K562 (cell line): Measurements from ENCODE around the gene MTF1. TPM values are rescaled to one million over a fixed set of nuclear protein-coding genes. Genes with fewer than 3 reads are reported as not detected.

Experiments used
- BRD4 ChIP-seq: fragments of 200-600 bp; sonication (generic); IDR thresholded peaks from 2 replicates; pipeline ENCODE4 v1.6.1; 2017; ENCODE audit warnings: inconsistent platforms
- CREM ChIP-seq: IDR thresholded peaks from 2 replicates; pipeline ENCODE4 v1.6.1; 2014; ENCODE audit warnings: antibody characterized with exemption, low read depth
- DNMT1 ChIP-seq: fragments of 450-650 bp; IDR thresholded peaks from 2 replicates; pipeline ENCODE4 v1.6.1; 2016; ENCODE audit warnings: antibody characterized with exemption, mild to moderate bottlenecking
- EP400 ChIP-seq: fragments of 450-650 bp; IDR thresholded peaks from 2 replicates; pipeline ENCODE4 v1.6.1; 2017; ENCODE audit warnings: antibody characterized with exemption, mild to moderate bottlenecking, moderate library complexity
- FOXM1 ChIP-seq, 2 experiments: fragments of 450-650 bp in 1 of 2; sonication (generic) in 1 of 2; formaldehyde crosslinking in 1 of 2; IDR thresholded peaks; 2 replicates each; pipeline versions ENCODE4 v1.6.1 to v1.9.0; 2017 to 2022; ENCODE audit warnings: low read depth in 2 of 2, mild to moderate bottlenecking in 2 of 2, missing genetic modification reagents in 1 of 2, moderate library complexity in 1 of 2
- HOXB6 ChIP-seq: fragments of 250-450 bp; sonication (Bioruptor Pico); IDR thresholded peaks from 2 replicates; pipeline ENCODE4 v1.5.1; 2022; ENCODE audit warnings: mild to moderate bottlenecking, borderline replicate concordance
- ILF3 ChIP-seq: fragments of 450-650 bp; IDR thresholded peaks from 2 replicates; pipeline ENCODE4 v1.6.1; 2018; ENCODE audit warnings: antibody characterized with exemption, mild to moderate bottlenecking, moderate library complexity, borderline replicate concordance
- PHF21A ChIP-seq: fragments of 450-650 bp; IDR thresholded peaks from 2 replicates; pipeline ENCODE4 v1.6.1; 2017; ENCODE audit warnings: low read depth, borderline replicate concordance
- POLR2AphosphoS2 ChIP-seq: IDR thresholded peaks from 2 replicates; pipeline ENCODE4 v1.6.1; 2012; ENCODE audit warnings: low read length, improper control_type of control experiment
- POLR2G ChIP-seq: fragments of 200-400 bp; formaldehyde crosslinking; IDR thresholded peaks from 2 replicates; pipeline ENCODE4 v1.6.1; 2017; ENCODE audit warnings: low read depth, mild to moderate bottlenecking, antibody characterized with exemption, low read length, moderate library complexity
- RBBP5 ChIP-seq: fragments of 200-600 bp; sonication (generic); IDR thresholded peaks from 2 replicates; pipeline ENCODE4 v1.6.1; 2012; ENCODE audit warnings: borderline replicate concordance, mild to moderate bottlenecking, low read length, control low read depth, inconsistent platforms; ENCODE audit not compliant: insufficient read depth, poor library complexity, severe bottlenecking
- SNRNP70 ChIP-seq: fragments of 200-400 bp; formaldehyde crosslinking; optimal IDR thresholded peaks from 2 replicates; pipeline ENCODE3; 2017; ENCODE audit warnings: low read depth, low read length
- ZC3H11A ChIP-seq: IDR thresholded peaks from 2 replicates; pipeline ENCODE4 v1.6.1; 2012; ENCODE audit warnings: low read depth, low read length, improper control_type of control experiment
- polyA plus RNA-seq, 8 experiments: library from polyadenylated mRNA; depleted of rRNA in 4 of 8; stranded (reverse) in 5 of 8; unstranded in 3 of 8; fragments of >200 nt; fragmentation: Nextera tagmentation in 2 of 8; fragmentation: Illumina TruSeq in 1 of 8; extraction: Ambion mirVana in 2 of 8; extraction: Trizol in 1 of 8; gene quantifications; 2 replicates each; pipeline versions ENCODE4 v1.2.1 to v1.2.3, GENCODE V29; 2011 to 2014; ENCODE audit warnings: inconsistent platforms in 1 of 8, missing spikeins in 1 of 8
- total RNA-seq, 7 experiments: library from RNA; depleted of rRNA in 6 of 7; stranded (reverse); fragments of >200 nt in 6 of 7; fragmentation: Illumina TruSeq in 2 of 7; extraction: Trizol in 2 of 7; gene quantifications; 2 replicates each; pipeline versions ENCODE4 v1.2.1 to v1.2.3, GENCODE V29; 2011 to 2021; ENCODE audit warnings: low replicate concordance in 1 of 7
- TF ChIP-seq, protein P1 (sequence below): sonication (generic); formaldehyde crosslinking; IDR thresholded peaks from 2 replicates; pipeline ENCODE4 v1.8.0; 2022; ENCODE audit warnings: mild to moderate bottlenecking, missing genetic modification reagents, borderline replicate concordance
- TF ChIP-seq, protein P2 (sequence below): sonication (generic); formaldehyde crosslinking; IDR thresholded peaks from 2 replicates; pipeline ENCODE4 v1.8.1; 2023; ENCODE audit warnings: mild to moderate bottlenecking, missing genetic modification reagents
- TF ChIP-seq, protein P3 (sequence below): fragments of 450-650 bp; IDR thresholded peaks from 2 replicates; pipeline ENCODE4 v1.6.1; 2016; ENCODE audit warnings: antibody characterized with exemption
- TF ChIP-seq, protein P4 (sequence below), 2 experiments: fragments of 450-650 bp in 1 of 2; sonication (generic) in 1 of 2; formaldehyde crosslinking; conservative IDR thresholded peaks; 2 replicates each; pipeline versions ENCODE4 v1.4.0 to v1.8.1; 2020 to 2022; ENCODE audit warnings: mild to moderate bottlenecking in 1 of 2, missing genetic modification reagents in 1 of 2
- TF ChIP-seq, protein P5 (sequence below): fragments of 150-350 bp; conservative IDR thresholded peaks from 2 replicates; pipeline ENCODE4 v1.6.1; 2014; ENCODE audit warnings: low read length

The MTF1 gene
- total and polyA plus RNA-seq, 9 of the 15 experiments (the other 6 are each of a cell fraction or from before 2014, with no cell fraction given) = 1.1 to 12.2 (median 4.3) TPM

DNA sequence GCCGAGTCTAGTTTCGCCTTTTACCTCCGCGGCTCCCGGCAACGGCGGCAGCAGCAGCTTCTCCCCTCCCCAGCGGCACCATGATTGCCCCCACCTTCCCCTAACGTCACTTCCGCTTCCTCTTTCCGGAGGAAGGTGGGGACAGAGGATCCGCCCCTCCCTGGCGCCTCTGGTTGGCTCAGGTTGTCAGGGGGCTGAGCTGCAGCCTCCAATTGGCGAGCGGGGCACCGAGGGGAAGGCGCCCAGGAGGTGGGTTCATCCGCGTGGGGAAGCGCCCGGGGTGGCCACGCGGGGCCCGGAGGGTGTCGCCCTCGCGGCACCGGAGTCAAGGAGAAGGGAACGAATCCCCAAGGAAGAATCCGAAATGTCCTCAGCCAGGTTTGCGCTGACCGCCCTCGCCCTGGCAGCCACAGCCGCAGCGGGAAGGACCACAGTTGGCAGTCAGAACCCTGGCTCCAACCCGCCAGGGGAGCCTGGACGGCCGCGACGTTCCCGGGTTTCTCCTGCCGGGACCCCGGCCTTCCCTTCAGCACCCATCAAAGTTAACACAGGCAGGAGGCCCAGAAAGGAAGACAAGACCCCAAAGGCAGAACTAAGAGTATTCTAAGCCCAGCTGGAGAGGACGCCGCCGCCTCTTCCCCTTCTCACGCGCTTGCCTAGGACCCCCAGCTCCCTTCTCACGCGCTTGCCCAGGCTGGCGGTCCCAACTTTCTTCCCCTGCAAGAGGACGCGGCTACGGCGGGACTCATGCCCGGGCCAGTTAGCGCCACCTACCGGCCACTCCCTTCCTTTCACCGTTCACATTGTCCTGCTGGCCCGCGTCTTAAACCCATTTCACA lies at the start of gene MTF1 (continued):
- TF ChIP-seq, protein P1, sequence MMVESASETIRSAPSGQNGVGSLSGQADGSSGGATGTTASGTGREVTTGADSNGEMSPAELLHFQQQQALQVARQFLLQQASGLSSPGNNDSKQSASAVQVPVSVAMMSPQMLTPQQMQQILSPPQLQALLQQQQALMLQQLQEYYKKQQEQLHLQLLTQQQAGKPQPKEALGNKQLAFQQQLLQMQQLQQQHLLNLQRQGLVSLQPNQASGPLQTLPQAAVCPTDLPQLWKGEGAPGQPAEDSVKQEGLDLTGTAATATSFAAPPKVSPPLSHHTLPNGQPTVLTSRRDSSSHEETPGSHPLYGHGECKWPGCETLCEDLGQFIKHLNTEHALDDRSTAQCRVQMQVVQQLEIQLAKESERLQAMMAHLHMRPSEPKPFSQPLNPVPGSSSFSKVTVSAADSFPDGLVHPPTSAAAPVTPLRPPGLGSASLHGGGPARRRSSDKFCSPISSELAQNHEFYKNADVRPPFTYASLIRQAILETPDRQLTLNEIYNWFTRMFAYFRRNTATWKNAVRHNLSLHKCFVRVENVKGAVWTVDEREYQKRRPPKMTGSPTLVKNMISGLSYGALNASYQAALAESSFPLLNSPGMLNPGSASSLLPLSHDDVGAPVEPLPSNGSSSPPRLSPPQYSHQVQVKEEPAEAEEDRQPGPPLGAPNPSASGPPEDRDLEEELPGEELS (CRISPR knock-in tag) = 0 out of 2 replicates have a peak, but pooled peaks have one; percentile 53
- TF ChIP-seq RBBP5 (peak; percentile 98), ZC3H11A (no peak), EP400 (peak; percentile 96), PHF21A (0 out of 2 replicates have a peak, but pooled peaks have one; percentile 33), HOXB6 (CRISPR knock-in tag) (peak; percentile 85; the same call in 1 of the 2 replicates), BRD4 (no peak), ILF3 (peak; percentile 84; the same call in 1 of the 2 replicates), SNRNP70 (no peak), POLR2G (peak; percentile 99), DNMT1 (peak; percentile 98), FOXM1 (IDR thresholded peaks at IDR 0.05; ENCODE audit: low read depth) (no peak), FOXM1 (CRISPR knock-in tag; IDR thresholded peaks at IDR 0.05; ENCODE audit: low read depth) (no peak), CREM (peak; percentile 99), POLR2AphosphoS2 (peak; percentile 96)
- TF ChIP-seq, protein P2, sequence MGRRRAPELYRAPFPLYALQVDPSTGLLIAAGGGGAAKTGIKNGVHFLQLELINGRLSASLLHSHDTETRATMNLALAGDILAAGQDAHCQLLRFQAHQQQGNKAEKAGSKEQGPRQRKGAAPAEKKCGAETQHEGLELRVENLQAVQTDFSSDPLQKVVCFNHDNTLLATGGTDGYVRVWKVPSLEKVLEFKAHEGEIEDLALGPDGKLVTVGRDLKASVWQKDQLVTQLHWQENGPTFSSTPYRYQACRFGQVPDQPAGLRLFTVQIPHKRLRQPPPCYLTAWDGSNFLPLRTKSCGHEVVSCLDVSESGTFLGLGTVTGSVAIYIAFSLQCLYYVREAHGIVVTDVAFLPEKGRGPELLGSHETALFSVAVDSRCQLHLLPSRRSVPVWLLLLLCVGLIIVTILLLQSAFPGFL (CRISPR knock-in tag) = no peak
- TF ChIP-seq, protein P3, sequence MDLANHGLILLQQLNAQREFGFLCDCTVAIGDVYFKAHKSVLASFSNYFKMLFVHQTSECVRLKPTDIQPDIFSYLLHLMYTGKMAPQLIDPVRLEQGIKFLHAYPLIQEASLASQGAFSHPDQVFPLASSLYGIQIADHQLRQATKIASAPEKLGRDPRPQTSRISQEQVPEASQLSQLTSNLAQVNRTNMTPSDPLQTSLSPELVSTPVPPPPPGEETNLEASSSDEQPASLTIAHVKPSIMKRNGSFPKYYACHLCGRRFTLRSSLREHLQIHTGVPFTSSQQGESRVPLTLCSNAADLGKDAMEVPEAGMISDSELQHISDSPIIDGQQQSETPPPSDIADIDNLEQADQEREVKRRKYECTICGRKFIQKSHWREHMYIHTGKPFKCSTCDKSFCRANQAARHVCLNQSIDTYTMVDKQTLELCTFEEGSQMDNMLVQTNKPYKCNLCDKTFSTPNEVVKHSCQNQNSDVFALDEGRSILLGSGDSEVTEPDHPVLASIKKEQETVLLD = peak; percentile 53; the same call in 1 of the 2 replicates
- TF ChIP-seq, protein P4, sequence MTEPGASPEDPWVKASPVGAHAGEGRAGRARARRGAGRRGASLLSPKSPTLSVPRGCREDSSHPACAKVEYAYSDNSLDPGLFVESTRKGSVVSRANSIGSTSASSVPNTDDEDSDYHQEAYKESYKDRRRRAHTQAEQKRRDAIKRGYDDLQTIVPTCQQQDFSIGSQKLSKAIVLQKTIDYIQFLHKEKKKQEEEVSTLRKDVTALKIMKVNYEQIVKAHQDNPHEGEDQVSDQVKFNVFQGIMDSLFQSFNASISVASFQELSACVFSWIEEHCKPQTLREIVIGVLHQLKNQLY (CRISPR knock-in tag; conservative IDR thresholded peaks at IDR 0.05) = no peak
- TF ChIP-seq, protein P5, sequence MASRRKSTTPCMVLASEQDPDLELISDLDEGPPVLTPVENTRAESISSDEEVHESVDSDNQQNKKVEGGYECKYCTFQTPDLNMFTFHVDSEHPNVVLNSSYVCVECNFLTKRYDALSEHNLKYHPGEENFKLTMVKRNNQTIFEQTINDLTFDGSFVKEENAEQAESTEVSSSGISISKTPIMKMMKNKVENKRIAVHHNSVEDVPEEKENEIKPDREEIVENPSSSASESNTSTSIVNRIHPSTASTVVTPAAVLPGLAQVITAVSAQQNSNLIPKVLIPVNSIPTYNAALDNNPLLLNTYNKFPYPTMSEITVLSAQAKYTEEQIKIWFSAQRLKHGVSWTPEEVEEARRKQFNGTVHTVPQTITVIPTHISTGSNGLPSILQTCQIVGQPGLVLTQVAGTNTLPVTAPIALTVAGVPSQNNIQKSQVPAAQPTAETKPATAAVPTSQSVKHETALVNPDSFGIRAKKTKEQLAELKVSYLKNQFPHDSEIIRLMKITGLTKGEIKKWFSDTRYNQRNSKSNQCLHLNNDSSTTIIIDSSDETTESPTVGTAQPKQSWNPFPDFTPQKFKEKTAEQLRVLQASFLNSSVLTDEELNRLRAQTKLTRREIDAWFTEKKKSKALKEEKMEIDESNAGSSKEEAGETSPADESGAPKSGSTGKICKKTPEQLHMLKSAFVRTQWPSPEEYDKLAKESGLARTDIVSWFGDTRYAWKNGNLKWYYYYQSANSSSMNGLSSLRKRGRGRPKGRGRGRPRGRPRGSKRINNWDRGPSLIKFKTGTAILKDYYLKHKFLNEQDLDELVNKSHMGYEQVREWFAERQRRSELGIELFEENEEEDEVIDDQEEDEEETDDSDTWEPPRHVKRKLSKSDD = no peak
